PC-9 (cell line): ENCODE results near the gene PPL.

Experiments
- CTCF ChIP-seq: fragments of 200-600 bp; sonication (generic); conservative IDR thresholded peaks from 2 replicates; pipeline ENCODE4 v1.6.1; 2017; ENCODE audit warnings: mixed run types, antibody characterized with exemption, mild to moderate bottlenecking, moderate library complexity
- EZH2 ChIP-seq: fragments of 200-600 bp; sonication (generic); IDR thresholded peaks from 2 replicates; pipeline ENCODE4 v1.8.0; 2017; ENCODE audit warnings: antibody characterized with exemption, low read depth

GRCh38 chr16:4927661-4928060 lies 9.3 kb downstream of the PPL start:
- TF ChIP-seq CTCF (no peak), EZH2 (no peak)
